Ascending aorta (tissue), 2 donors: ENCODE measurements around the gene HOTAIR. TPM values are rescaled to one million over a fixed set of nuclear protein-coding genes. Genes with fewer than 3 reads are reported as not detected.

Experiments used
- DNase-seq, 2 donors: peaks; one replicate each; pipeline ENCODE4 v3.0.0-alpha.2; 2019; ENCODE audit warnings: low spot score in 2 of 2
- H3K27ac ChIP-seq, 2 donors: fragments of 200-600 bp; sonication (generic); one replicate each; pipeline ENCODE4 v1.5.1; 2016 to 2017; ENCODE audit warnings: mild to moderate bottlenecking in 1 of 2
- H3K27me3 ChIP-seq: fragments of 200-600 bp; sonication (generic); one replicate; pipeline ENCODE4 v1.5.1; 2017
- H3K36me3 ChIP-seq, 2 donors: fragments of 200-600 bp; sonication (generic); one replicate each; pipeline ENCODE4 v1.5.1; 2016
- H3K4me1 ChIP-seq, 2 donors: fragments of 200-600 bp; sonication (generic); one replicate each; pipeline ENCODE4 v1.5.1; 2016 to 2017; ENCODE audit warnings: mild to moderate bottlenecking in 1 of 2
- H3K4me3 ChIP-seq, 2 donors: fragments of 200-600 bp; sonication (generic); one replicate each; pipeline ENCODE4 v1.5.1; 2016 to 2017; ENCODE audit warnings: mild to moderate bottlenecking in 1 of 2
- H3K9me3 ChIP-seq, 2 donors: fragments of 200-600 bp; sonication (generic); one replicate each; pipeline ENCODE4 v1.5.1; 2016
- CTCF ChIP-seq, 3 experiments: fragments of 200-600 bp in 2 of 3; fragments of 450-650 bp in 1 of 3; sonication (generic) in 2 of 3; IDR thresholded peaks; one replicate each; pipeline ENCODE4 v1.5.1; 2016 to 2019; ENCODE audit warnings: antibody characterized with exemption in 3 of 3, mild to moderate bottlenecking in 1 of 3, moderate library complexity in 1 of 3
- intact Hi-C: fragments of 100-400 bp; cut with DNase I; formaldehyde crosslinking; loops from one replicate; pipeline ENCODE4 v1.15.1; 2023
- total RNA-seq: library from RNA; depleted of rRNA; stranded (reverse); fragments of >200 nt; gene quantifications from one replicate; pipeline ENCODE4 v1.1.0, GENCODE V29; 2016

The HOTAIR gene
- total RNA-seq, 1 donor from 2014 or later, result not detected

- no peak for DNase-seq
- H3K36me3 ChIP-seq, result no peaks in the 10 kb centered on the region
- H3K27me3 ChIP-seq, result peaks cover 45% of the 10 kb centered on the region
- no peak for TF ChIP-seq CTCF (IDR thresholded peaks at IDR 0.05)
- H3K9me3 ChIP-seq, result no peaks in the 10 kb centered on the region
- intact Hi-C loops, result no loop called here
- H3K4me1 ChIP-seq, result peaks cover 11 to 25% of the 10 kb centered on the region in 2 donors
- H3K27ac ChIP-seq, result no peak overlapping the region
- no peak overlapping the region for H3K4me3 ChIP-seq
Observed at GRCh38 chr12:53998900-53999236, 24.1 kb upstream of the HOTAIR start.

- intact Hi-C loops, result no loop called here
Observed at GRCh38 chr12:53998110-53998899, 23.6 kb upstream of the HOTAIR start.

GRCh38 chr12:53997204-53998109, 22.7 kb upstream of the HOTAIR start:
- H3K36me3 ChIP-seq, result no peaks in the 10 kb centered on the region
- H3K4me3 ChIP-seq, result no peak overlapping the region
- H3K27ac ChIP-seq, result no peak overlapping the region
- no peak for TF ChIP-seq CTCF (IDR thresholded peaks at IDR 0.05)
- peaks cover 11 to 25% of the 10 kb centered on the region in 2 donors for H3K4me1 ChIP-seq
- intact Hi-C loops, result no loop called here
- no peaks in the 10 kb centered on the region for H3K9me3 ChIP-seq
- no peak for DNase-seq
- peaks cover 54% of the 10 kb centered on the region for H3K27me3 ChIP-seq

More at GRCh38 chr12:53998110-53998899, 23.6 kb upstream of the HOTAIR start:
- Histone ChIP-seq H3K4me3 (no peak overlapping the region), H3K9me3 (no peaks in the 10 kb centered on the region), H3K27ac (no peak overlapping the region), H3K4me1 (peaks cover 11 to 25% of the 10 kb centered on the region in 2 donors), H3K36me3 (no peaks in the 10 kb centered on the region), H3K27me3 (peaks cover 51% of the 10 kb centered on the region)
- no peak for TF ChIP-seq CTCF (IDR thresholded peaks at IDR 0.05)
- no peak for DNase-seq

GRCh38 chr12:53996240-53997203, 21.8 kb upstream of the HOTAIR start:
- Histone ChIP-seq H3K4me1 (peaks cover 11 to 25% of the 10 kb centered on the region in 2 donors), H3K4me3 (no peak overlapping the region), H3K9me3 (no peaks in the 10 kb centered on the region), H3K36me3 (no peaks in the 10 kb centered on the region), H3K27me3 (peaks cover 60% of the 10 kb centered on the region), H3K27ac (no peak overlapping the region)
- intact Hi-C loops, result no loop called here
- no peak for DNase-seq
- no peak for TF ChIP-seq CTCF (IDR thresholded peaks at IDR 0.05)
